K562 (cell line): Measurements from ENCODE around the gene MALAT1. TPM values are rescaled to one million over a fixed set of nuclear protein-coding genes. Genes with fewer than 3 reads are reported as not detected.

Source experiments
- ASH1L ChIP-seq: fragments of 450-650 bp; IDR thresholded peaks from 2 replicates; pipeline ENCODE4 v1.6.1; 2018; ENCODE audit warnings: borderline replicate concordance, mild to moderate bottlenecking, low read depth; ENCODE audit not compliant: partially characterized antibody
- HBP1 ChIP-seq: fragments of 450-650 bp; formaldehyde crosslinking; IDR thresholded peaks from 2 replicates; pipeline ENCODE4 v1.4.0; 2022; ENCODE audit warnings: missing genetic modification characterization
- HDAC2 ChIP-seq: fragments of 450-650 bp; IDR thresholded peaks from 2 replicates; pipeline ENCODE4 v1.6.1; 2016; ENCODE audit warnings: mild to moderate bottlenecking
- HDAC3 ChIP-seq: fragments of 450-650 bp; IDR thresholded peaks from 2 replicates; pipeline ENCODE4 v1.6.1; 2018; ENCODE audit warnings: borderline replicate concordance, mild to moderate bottlenecking, moderate library complexity; ENCODE audit not compliant: partially characterized antibody
- MAFK ChIP-seq: IDR thresholded peaks from 2 replicates; pipeline ENCODE4 v1.6.1; 2011; ENCODE audit warnings: low read length, improper control_type of control experiment
- MCM2 ChIP-seq: fragments of 450-650 bp; IDR thresholded peaks from 2 replicates; pipeline ENCODE4 v1.6.1; 2017; ENCODE audit warnings: low read depth, mild to moderate bottlenecking
- MCM3 ChIP-seq: fragments of 450-650 bp; IDR thresholded peaks from 2 replicates; pipeline ENCODE4 v1.6.1; 2016
- MEF2D ChIP-seq: conservative IDR thresholded peaks from 2 replicates; pipeline ENCODE4 v1.6.1; 2016; ENCODE audit warnings: low read depth, missing genetic modification characterization, missing compliant biosample characterization
- MNT ChIP-seq, 2 experiments: fragments of 450-650 bp; conservative IDR thresholded peaks; 2 replicates each; pipeline ENCODE4 v1.6.1; 2017; ENCODE audit warnings: mild to moderate bottlenecking in 2 of 2, moderate library complexity in 2 of 2
- MTF1 ChIP-seq: fragments of 250-450 bp; sonication (Bioruptor Pico); IDR thresholded peaks from 2 replicates; pipeline ENCODE4 v1.9.0; 2021; ENCODE audit warnings: moderate library complexity, mild to moderate bottlenecking, inconsistent platforms, borderline replicate concordance
- NFRKB ChIP-seq: fragments of 450-650 bp; IDR thresholded peaks from 2 replicates; pipeline ENCODE4 v1.6.1; 2016; ENCODE audit warnings: low read depth
- NUFIP1 ChIP-seq: fragments of 450-650 bp; IDR thresholded peaks from 2 replicates; pipeline ENCODE4 v1.6.1; 2018; ENCODE audit not compliant: partially characterized antibody
- PKNOX1 ChIP-seq: fragments of 450-650 bp; IDR thresholded peaks from 2 replicates; pipeline ENCODE4 v1.6.1; 2016
- PREB ChIP-seq: sonication (generic); formaldehyde crosslinking; IDR thresholded peaks from 2 replicates; pipeline ENCODE4 v1.8.1; 2023; ENCODE audit warnings: mild to moderate bottlenecking, missing genetic modification reagents
- RFX5 ChIP-seq: IDR thresholded peaks from 2 replicates; pipeline ENCODE4 v1.6.1; 2011; ENCODE audit warnings: low read depth, mild to moderate bottlenecking, improper control_type of control experiment, low read length
- SAFB ChIP-seq: fragments of 200-400 bp; formaldehyde crosslinking; IDR thresholded peaks from 2 replicates; pipeline ENCODE4 v1.6.1; 2017; ENCODE audit warnings: low read depth, low read length, borderline replicate concordance
- SMAD2 ChIP-seq: fragments of 150-350 bp; IDR thresholded peaks from 2 replicates; pipeline ENCODE4 v1.6.1; 2014; ENCODE audit warnings: low read depth, mild to moderate bottlenecking, low read length
- TCF15 ChIP-seq: fragments of 250-450 bp; sonication (Bioruptor Pico); IDR thresholded peaks from 2 replicates; pipeline ENCODE4 v1.8.0; 2022; ENCODE audit warnings: moderate library complexity, mild to moderate bottlenecking, inconsistent platforms
- ZNF146 ChIP-seq: IDR thresholded peaks from one replicate; pipeline ENCODE4 v1.6.1; 2018; ENCODE audit warnings: missing compliant biosample characterization; ENCODE audit not compliant: unreplicated experiment
- ZNF175 ChIP-seq: fragments of 200-800 bp; sonication (Bioruptor generic); IDR thresholded peaks from 2 replicates; pipeline ENCODE4 v1.6.1; 2016; ENCODE audit warnings: low read depth, mild to moderate bottlenecking, missing genetic modification characterization, missing compliant biosample characterization
- ZNF449 ChIP-seq: fragments of 250-450 bp; sonication (Bioruptor Pico); IDR thresholded peaks from 2 replicates; pipeline ENCODE4 v1.8.0; 2022; ENCODE audit warnings: moderate library complexity, mild to moderate bottlenecking, inconsistent platforms
- ZNF766 ChIP-seq: fragments of 200-800 bp; sonication (Bioruptor generic); conservative IDR thresholded peaks from 2 replicates; pipeline ENCODE4 v1.6.1; 2016; ENCODE audit warnings: missing genetic modification characterization, missing compliant biosample characterization
- polyA plus RNA-seq, 8 experiments: library from polyadenylated mRNA; depleted of rRNA in 4 of 8; stranded (reverse) in 5 of 8; unstranded in 3 of 8; fragments of >200 nt; fragmentation: Nextera tagmentation in 2 of 8; fragmentation: Illumina TruSeq in 1 of 8; extraction: Ambion mirVana in 2 of 8; extraction: Trizol in 1 of 8; gene quantifications; 2 replicates each; pipeline versions ENCODE4 v1.2.1 to v1.2.3, GENCODE V29; 2011 to 2014; ENCODE audit warnings: inconsistent platforms in 1 of 8, missing spikeins in 1 of 8
- total RNA-seq, 7 experiments: library from RNA; depleted of rRNA in 6 of 7; stranded (reverse); fragments of >200 nt in 6 of 7; fragmentation: Illumina TruSeq in 2 of 7; extraction: Trizol in 2 of 7; gene quantifications; 2 replicates each; pipeline versions ENCODE4 v1.2.1 to v1.2.3, GENCODE V29; 2011 to 2021; ENCODE audit warnings: low replicate concordance in 1 of 7

Gene MALAT1
- total and polyA plus RNA-seq, 9 of the 15 experiments (the other 6 are each of a cell fraction or from before 2014, with no cell fraction given), result 363 to 8,715 (median 2,351) TPM

- TF ChIP-seq ZNF449 (CRISPR knock-in tag) (no peak), HBP1 (CRISPR knock-in tag) (no peak), NFRKB (no peak), HDAC3 (no peak), MAFK (no peak), MCM2 (no peak), MCM3 (no peak), MTF1 (no peak), ZNF146 (CRISPR knock-in tag) (no peak), HDAC2 (peak; percentile 98), ASH1L (no peak), RFX5 (no peak), MNT (conservative IDR thresholded peaks at IDR 0.05) (peak in 1 of 2 experiments; percentile 45; a peak in 1 of 4 replicates), PKNOX1 (peak; percentile 39; the same call in 1 of the 2 replicates), SAFB (no peak), ZNF766 (CRISPR knock-in tag) (no peak), TCF15 (no peak), ZNF175 (CRISPR knock-in tag) (no peak), NUFIP1 (no peak), SMAD2 (no peak), PREB (no peak), MEF2D (tag) (no peak)
Measured at GRCh38 chr11:65487467-65488272, 11.2 kb upstream of the MALAT1 start (continued).
